Ectodermal cell (in vitro differentiated cells): ENCODE measurements around the gene CIP2A. TPM values are rescaled to one million over a fixed set of nuclear protein-coding genes. Genes with fewer than 3 reads are reported as not detected.
"Not testable (repeated sequence)": the region's sequence is repeated elsewhere in the genome, so short reads cannot be mapped to it uniquely, and the experiment has no call there.

Experiments used
- H3K27ac ChIP-seq: 2 replicates; pipeline ENCODE4 v1.7.0; 2013; ENCODE audit warnings: mild to moderate bottlenecking, low read depth, low read length; ENCODE audit not compliant: insufficient read depth, poor library complexity, severe bottlenecking
- H3K27me3 ChIP-seq: 2 replicates; pipeline ENCODE4 v1.7.0; 2013; ENCODE audit warnings: mild to moderate bottlenecking, low read length; ENCODE audit not compliant: insufficient read depth, control insufficient read depth, poor library complexity, severe bottlenecking
- H3K36me3 ChIP-seq: one replicate; pipeline ENCODE4 v1.7.0; 2013; ENCODE audit warnings: low read length; ENCODE audit not compliant: control insufficient read depth, insufficient read depth
- H3K4me1 ChIP-seq: one replicate; pipeline ENCODE4 v1.7.0; 2013; ENCODE audit warnings: low read length; ENCODE audit not compliant: control insufficient read depth, insufficient read depth
- H3K4me3 ChIP-seq: 2 replicates; pipeline ENCODE4 v1.7.0; 2013; ENCODE audit warnings: low read depth, low read length, control low read depth; ENCODE audit not compliant: insufficient read depth
- H3K9me3 ChIP-seq: 2 replicates; pipeline ENCODE4 v1.7.0; 2013; ENCODE audit warnings: mild to moderate bottlenecking, low read length, moderate library complexity; ENCODE audit not compliant: control insufficient read depth
- WGBS, 2 experiments: methylation state at CpG; one replicate each; pipeline ENCODE4 v1.1.7; 2013; ENCODE audit warnings: missing lambda C conversion rate in 2 of 2; 5-methylcytosine and 5-hydroxymethylcytosine counted together
- polyA plus RNA-seq, 4 experiments: library from polyadenylated mRNA; stranded (reverse); fragments of 50-300 nt; gene quantifications; one replicate each; pipeline ENCODE4 v1.2.3, GENCODE V29; 2013

The CIP2A gene
- polyA plus RNA-seq (2013, experiment 1 of 4): 32.0 TPM
- polyA plus RNA-seq (2013, experiment 2 of 4): 31.2 TPM
- 29.0 TPM for polyA plus RNA-seq (2013, experiment 3 of 4)
- polyA plus RNA-seq (2013, experiment 4 of 4): 29.9 TPM

DNA sequence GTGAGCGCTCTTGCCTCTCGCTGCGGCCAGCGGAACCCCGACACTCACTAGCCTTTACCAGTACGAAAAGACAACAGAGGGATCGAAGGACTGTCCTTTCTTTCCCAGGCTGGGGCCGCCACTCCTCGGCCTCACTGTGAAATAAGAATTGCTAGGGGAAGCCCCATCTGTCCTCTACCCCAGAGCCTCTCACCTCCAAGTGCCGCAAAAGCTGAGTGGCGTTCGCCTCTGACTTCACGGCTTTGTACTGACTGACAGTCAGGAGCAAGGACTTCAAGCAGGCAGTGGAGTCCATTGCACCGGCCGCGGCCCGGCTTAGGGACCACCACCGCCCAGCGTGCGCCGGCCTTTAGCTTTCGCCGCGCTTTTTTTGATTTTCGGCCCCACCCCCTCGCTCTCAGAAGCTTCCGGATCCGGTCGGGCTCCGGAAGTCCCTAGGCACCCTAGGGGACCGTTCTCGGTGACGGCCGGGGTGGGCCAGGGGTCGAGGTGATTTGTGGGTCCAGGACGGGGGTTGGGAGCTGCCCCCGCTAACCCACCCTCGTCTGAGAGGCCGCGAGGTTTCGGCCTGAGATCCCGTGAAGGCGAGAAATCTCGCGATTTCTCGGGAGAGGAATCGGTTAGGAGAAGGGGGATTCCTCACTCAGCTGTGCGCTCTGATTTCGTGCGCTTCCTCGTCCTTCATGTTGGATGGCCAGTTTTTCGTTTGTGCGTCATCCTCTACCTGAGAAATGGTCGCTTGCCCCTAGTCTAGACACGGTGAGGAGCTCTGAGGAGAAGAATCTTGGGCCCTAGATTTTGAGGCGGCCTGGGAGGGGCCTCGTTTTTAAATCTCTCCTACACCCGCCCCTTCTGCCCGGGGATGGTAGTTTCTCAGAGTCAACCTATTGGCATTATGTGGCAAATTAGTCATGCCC lies at the start of gene CIP2A, which contains the start of gene DZIP3:
Gene CIP2A, minus strand, starts transcription at position 358 of the 917 bp plus-strand sequence. Its CDS starts 63 bp downstream, at position 295.
Gene DZIP3, plus strand, starts transcription at position 642 of the 917 bp plus-strand sequence. CDS start 15,685 bp downstream, outside the sequence.
- 0% methylated on average over 59 of the region's 59 CpGs for WGBS, 2 experiments
- H3K27ac ChIP-seq: peak within 1 kb of the TSS; percentile 98
- no peaks in the 10 kb centered on the region for H3K27me3 ChIP-seq
- peaks cover 11% of the 10 kb centered on the region for H3K4me1 ChIP-seq
- H3K4me3 ChIP-seq: peak within 1 kb of the TSS; percentile 89
- no peaks in the 10 kb centered on the region for H3K9me3 ChIP-seq
- no peaks in the 10 kb centered on the region for H3K36me3 ChIP-seq

DNA sequence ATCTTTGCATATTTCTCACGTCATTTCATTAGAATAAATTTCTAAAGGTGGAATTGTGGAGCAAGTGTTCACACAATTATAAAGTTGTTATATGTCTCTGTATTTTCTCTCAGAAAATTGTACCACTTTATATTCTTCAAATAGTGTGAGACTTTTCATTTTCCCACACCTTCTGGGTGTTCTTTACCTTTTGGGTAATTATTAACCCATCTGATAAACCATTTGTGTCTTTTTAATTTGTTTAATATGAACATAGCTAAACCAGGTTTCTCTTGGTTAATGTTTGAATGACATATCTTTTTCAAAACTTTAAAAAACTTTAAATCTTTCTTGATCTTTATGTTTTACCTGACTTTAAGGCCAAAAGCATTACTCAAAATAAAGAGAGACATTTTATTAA lies 40.7 kb upstream of the CIP2A start:
- Histone ChIP-seq H3K27ac (no peak overlapping the region), H3K27me3 (no peaks in the 10 kb centered on the region), H3K36me3 (peaks cover 12% of the 10 kb centered on the region), H3K4me1 (no peaks in the 10 kb centered on the region), H3K9me3 (no peaks in the 10 kb centered on the region), H3K4me3 (no peak overlapping the region)
- WGBS, 2 experiments: no CpG with 5 or more reads among the region's 1 CpG

DNA sequence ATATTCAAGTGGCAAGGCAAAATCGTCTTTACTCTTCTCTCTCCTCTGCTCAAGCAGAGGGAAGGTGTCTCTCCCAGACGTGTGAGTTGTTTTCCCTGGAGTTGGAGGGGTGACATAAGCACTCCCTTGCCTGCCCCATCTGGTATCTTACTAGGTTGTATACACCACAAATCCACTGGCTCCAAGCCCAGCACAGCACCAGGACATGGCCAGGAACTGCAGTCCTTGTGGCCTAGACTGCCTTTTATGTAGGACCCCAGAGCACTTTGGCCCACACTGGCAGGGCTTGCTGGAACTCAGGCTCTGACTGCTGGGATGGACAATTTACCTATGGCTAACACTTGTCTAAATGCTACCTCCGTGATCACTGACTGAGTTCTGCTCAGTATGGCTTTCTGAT lies 34.3 kb upstream of the CIP2A start:
- Histone ChIP-seq H3K4me1 (no peaks in the 10 kb centered on the region), H3K27me3 (no peaks in the 10 kb centered on the region), H3K27ac (no peak overlapping the region), H3K36me3 (peaks cover 12% of the 10 kb centered on the region), H3K9me3 (no peaks in the 10 kb centered on the region), H3K4me3 (no peak overlapping the region)
- 88 to 93% methylated on average over 2 to 3 of the region's 3 CpGs for WGBS, 2 experiments

DNA sequence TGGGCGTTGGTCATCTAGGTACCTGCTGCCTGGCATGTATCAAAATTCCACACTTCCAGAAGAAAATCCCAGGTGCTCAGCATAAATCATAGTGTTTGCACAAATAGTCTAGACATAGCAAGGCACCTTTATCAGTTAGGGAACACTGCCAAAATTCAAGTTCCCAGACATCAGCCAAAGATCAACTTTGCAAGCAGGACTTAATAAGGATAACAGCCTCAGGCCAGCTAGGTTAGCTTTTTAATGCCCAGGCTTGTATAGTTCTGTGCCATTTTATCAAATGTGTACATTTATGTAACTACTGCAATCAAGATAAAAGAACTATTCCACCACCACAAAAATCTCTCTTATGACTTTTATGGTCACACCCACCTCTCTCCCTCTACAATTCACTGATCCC lies 31.0 kb upstream of the CIP2A start:
- H3K27me3 ChIP-seq: no peaks in the 10 kb centered on the region
- no peaks in the 10 kb centered on the region for H3K9me3 ChIP-seq
- WGBS, 2 experiments: 92 to 95% methylated on average over 1 of the region's 1 CpG
- H3K4me1 ChIP-seq: no peaks in the 10 kb centered on the region
- no peak overlapping the region for H3K4me3 ChIP-seq
- peaks cover 9% of the 10 kb centered on the region for H3K36me3 ChIP-seq
- H3K27ac ChIP-seq: no peak overlapping the region

DNA sequence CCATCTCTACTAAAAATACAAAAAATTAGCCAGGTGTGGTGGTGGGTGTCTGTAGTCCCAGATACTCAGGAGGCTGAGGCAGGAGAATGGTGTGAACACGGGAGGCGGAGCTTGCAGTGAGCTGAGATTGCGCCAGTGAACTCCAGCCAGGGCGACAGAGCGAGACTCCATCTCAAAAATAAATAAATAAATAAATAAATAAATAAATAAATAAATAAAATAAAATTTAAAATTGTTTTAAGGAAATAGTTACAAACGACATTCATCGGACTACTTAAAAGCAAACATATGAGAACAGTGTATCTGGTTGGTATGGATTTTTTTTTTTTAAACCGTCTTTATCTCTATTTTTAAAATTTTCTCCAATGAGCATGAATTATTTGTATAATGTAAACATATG lies 26.9 kb upstream of the CIP2A start:
- H3K9me3 ChIP-seq: not testable (repeated sequence)

DNA sequence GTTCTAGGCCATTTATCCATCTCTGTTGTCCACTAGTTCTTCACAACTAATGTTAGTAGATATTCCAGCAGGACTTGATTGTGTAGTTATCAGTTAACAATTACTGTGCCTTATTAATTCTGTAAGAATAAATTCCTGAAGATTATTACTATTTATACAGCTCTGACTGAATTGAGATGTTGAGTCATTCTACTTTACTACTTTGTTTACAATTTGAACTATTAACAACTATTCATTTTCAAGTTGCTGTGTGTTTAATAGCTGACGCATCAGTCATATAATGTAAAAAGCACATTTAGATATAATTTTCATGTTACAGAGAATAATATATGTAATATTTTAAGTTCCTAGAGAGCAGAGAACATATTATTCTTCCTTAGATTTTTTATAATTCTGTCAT lies 21.4 kb upstream of the CIP2A start:
- WGBS, 2 experiments: no CpG with 5 or more reads among the region's 1 CpG
- Histone ChIP-seq H3K27ac (no peak overlapping the region), H3K36me3 (no peaks in the 10 kb centered on the region)

More for the DNA sequence above, 26.9 kb upstream of the CIP2A start:
- not testable (repeated sequence) for H3K4me1 ChIP-seq, H3K27ac ChIP-seq, H3K27me3 ChIP-seq, H3K36me3 ChIP-seq, H3K4me3 ChIP-seq
- WGBS, 2 experiments: 93% methylated on average over 3 of the region's 8 CpGs; no CpG with 5 or more reads in 1 of the 2 experiments

DNA sequence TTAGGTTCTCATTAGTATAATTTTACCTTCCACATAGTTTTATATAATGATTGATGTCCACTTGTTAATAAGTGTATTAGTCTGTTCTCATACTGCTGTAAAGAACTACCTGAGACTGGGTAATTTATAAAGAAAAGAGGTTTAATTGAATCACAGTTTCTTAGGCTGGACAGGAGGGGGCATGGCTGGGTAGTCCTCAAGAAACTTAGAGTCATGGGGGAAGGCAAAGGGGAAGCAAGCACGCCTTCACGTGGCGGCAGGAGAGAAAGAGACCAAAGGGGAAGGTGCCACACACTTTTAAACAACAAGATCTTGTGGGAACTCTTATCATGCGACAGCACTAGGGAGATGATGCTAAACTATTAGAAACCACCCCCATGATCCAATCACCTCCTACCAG lies 19.5 kb upstream of the CIP2A start:
- H3K27me3 ChIP-seq: no peaks in the 10 kb centered on the region
- no peaks in the 10 kb centered on the region for H3K9me3 ChIP-seq
- H3K4me3 ChIP-seq: no peak overlapping the region
- H3K27ac ChIP-seq: no peak overlapping the region
- H3K4me1 ChIP-seq: peaks cover under 1% of the 10 kb centered on the region
- H3K36me3 ChIP-seq: no peaks in the 10 kb centered on the region
- 60 to 69% methylated on average over 4 of the region's 4 CpGs for WGBS, 2 experiments

More for the DNA sequence above, 21.4 kb upstream of the CIP2A start:
- Histone ChIP-seq H3K4me1 (no peaks in the 10 kb centered on the region), H3K4me3 (no peak overlapping the region), H3K27me3 (no peaks in the 10 kb centered on the region), H3K9me3 (no peaks in the 10 kb centered on the region)

DNA sequence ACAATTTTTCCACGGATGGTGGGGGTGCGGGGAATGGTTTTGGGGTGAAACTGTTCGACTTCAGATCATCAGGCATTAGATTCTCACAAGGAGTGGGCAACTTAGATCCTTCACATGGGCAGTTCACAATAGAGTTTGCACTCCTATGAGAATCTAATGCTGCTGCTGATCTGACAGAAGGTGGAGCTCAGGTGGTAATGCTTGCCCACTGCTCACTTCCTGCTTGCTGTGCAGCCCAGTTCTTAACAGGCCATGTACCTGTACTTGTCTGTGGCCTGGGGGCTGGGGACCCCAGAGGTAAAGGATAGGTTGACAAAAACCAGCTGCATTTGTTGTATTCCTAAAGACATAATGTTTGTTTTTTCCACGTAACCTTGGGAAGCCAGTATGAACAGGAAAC lies 16.3 kb upstream of the CIP2A start:
- Histone ChIP-seq H3K27me3 (no peaks in the 10 kb centered on the region), H3K4me1 (peaks cover 16% of the 10 kb centered on the region), H3K4me3 (no peak overlapping the region), H3K27ac (no peak overlapping the region), H3K36me3 (no peaks in the 10 kb centered on the region), H3K9me3 (no peaks in the 10 kb centered on the region)
- WGBS, 2 experiments: 86% methylated on average over 4 of the region's 4 CpGs

DNA sequence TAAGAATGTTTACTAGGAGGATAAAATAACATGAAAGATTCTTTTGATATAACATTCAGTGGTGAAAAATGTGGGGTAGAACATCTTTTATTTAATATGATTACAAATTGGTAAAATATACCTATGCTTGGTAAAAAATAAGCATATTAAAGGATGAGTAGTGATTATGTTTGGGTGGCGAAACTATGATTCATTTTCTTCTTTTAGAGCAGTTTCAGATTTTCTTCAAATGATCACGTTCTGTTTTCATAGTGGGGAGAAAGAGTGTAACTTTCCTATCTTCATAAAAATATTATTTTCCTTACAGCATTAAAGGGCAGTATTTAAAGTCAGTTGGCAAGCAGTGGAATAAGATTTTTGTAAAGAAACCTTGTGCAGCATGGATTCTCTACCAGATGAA lies 15.8 kb upstream of the CIP2A start:
- H3K36me3 ChIP-seq: no peaks in the 10 kb centered on the region
- H3K27me3 ChIP-seq: no peaks in the 10 kb centered on the region
- WGBS, 2 experiments: 80 to 97% methylated on average over 1 to 2 of the region's 2 CpGs
- no peak overlapping the region for H3K4me3 ChIP-seq
- no peaks in the 10 kb centered on the region for H3K9me3 ChIP-seq
- no peak overlapping the region for H3K27ac ChIP-seq
- H3K4me1 ChIP-seq: peaks cover 16% of the 10 kb centered on the region

DNA sequence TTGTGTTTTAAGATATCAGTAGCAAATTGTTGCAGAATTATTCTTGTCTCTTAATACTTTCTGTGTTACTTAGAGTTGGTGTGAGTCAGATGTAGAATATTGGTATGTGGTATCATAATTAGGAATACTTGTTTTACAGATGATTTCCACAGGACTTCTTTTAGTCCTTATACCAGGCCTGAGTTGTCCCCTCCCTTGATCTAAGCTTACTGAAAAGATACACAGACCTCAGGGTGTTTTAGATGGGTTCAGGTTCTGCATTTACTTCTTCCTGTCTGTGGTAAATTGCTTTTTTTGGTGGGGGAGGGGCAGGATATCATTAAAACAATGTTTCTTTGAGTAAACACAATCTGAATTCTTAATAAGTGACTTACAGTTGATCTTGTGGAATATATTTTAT lies 14.5 kb upstream of the CIP2A start:
- no peaks in the 10 kb centered on the region for H3K36me3 ChIP-seq
- peaks cover 16% of the 10 kb centered on the region for H3K4me1 ChIP-seq
- H3K9me3 ChIP-seq: no peaks in the 10 kb centered on the region
- no peak overlapping the region for H3K27ac ChIP-seq
- H3K27me3 ChIP-seq: no peaks in the 10 kb centered on the region
- H3K4me3 ChIP-seq: no peak overlapping the region
